NB4 (cell line): ENCODE results near the gene CRYBB1.

ENCODE experiments used
- CTCF ChIP-seq: IDR thresholded peaks from one replicate; pipeline ENCODE4 v1.5.1; 2012; ENCODE audit warnings: low read depth, low read length
- MAX ChIP-seq: IDR thresholded peaks from 2 replicates; pipeline ENCODE4 v1.6.1; 2011; ENCODE audit warnings: low read depth, low read length
- POLR2A ChIP-seq: IDR thresholded peaks from 2 replicates; pipeline ENCODE4 v1.6.1; 2011; ENCODE audit warnings: mild to moderate bottlenecking; ENCODE audit not compliant: insufficient read length; ENCODE audit errors: extremely low read depth

- TF ChIP-seq CTCF (no peak), POLR2A (no peak), MAX (no peak)
Observed at GRCh38 chr22:26615830-26616435, 1.9 kb downstream of the CRYBB1 start.
